GM21723 (cell line): ENCODE measurements around the gene KDM3B.
"Not testable (repeated sequence)": the region's sequence is repeated elsewhere in the genome, so short reads cannot be mapped to it uniquely, and the experiment has no call there.

Source experiments
- ATAC-seq: cut with Tn5 transposase; IDR thresholded peaks from one replicate; pipeline ENCODE4 v1.9.1; 2021; ENCODE audit warnings: mild to moderate bottlenecking, moderate library complexity; ENCODE audit not compliant: unreplicated experiment

KDM3B gene

GRCh38 chr5:138386290-138386689 lies 33.8 kb downstream of the KDM3B start:
- no peak for ATAC-seq

- ATAC-seq = no peak
These were observed 36.8 kb downstream of the KDM3B start for GRCh38 chr5:138389332-138389731.

GRCh38 chr5:138389911-138390310 lies 37.4 kb downstream of the KDM3B start:
- ATAC-seq = not testable (repeated sequence)

GRCh38 chr5:138391859-138392386 lies 39.4 kb downstream of the KDM3B start:
- no peak for ATAC-seq

- peak; percentile 82 for ATAC-seq
These were observed 50.2 kb downstream of the KDM3B start for GRCh38 chr5:138402640-138403039.

GRCh38 chr5:138408023-138408422 lies 55.5 kb downstream of the KDM3B start:
- ATAC-seq = peak; percentile 93

- not testable (repeated sequence) for ATAC-seq
These were observed 58.6 kb downstream of the KDM3B start for GRCh38 chr5:138410996-138411640.

GRCh38 chr5:138418444-138418843 lies 66.0 kb downstream of the KDM3B start:
- no peak for ATAC-seq

- ATAC-seq = no peak
These were observed 72.6 kb downstream of the KDM3B start for GRCh38 chr5:138425079-138425478.

GRCh38 chr5:138435943-138436342 lies 83.5 kb downstream of the KDM3B start:
- no peak for ATAC-seq

- no peak for ATAC-seq
These were observed 85.7 kb downstream of the KDM3B start for GRCh38 chr5:138438003-138438723.

- ATAC-seq = peak; percentile 86
These were observed 86.4 kb downstream of the KDM3B start, which contains the start of gene REEP2 for GRCh38 chr5:138438724-138439476. REEP2 (plus strand) TSS chr5:138439057; CDS start chr5:138439209, 152 bp downstream.

GRCh38 chr5:138439477-138440158 lies 87.1 kb downstream of the KDM3B start:
- ATAC-seq = no peak

- no peak for ATAC-seq
These were observed 87.9 kb downstream of the KDM3B start for GRCh38 chr5:138440159-138441073.

GRCh38 chr5:138441221-138441620 lies 88.7 kb downstream of the KDM3B start:
- no peak for ATAC-seq

GRCh38 chr5:138444078-138444773 lies 91.7 kb downstream of the KDM3B start:
- ATAC-seq = no peak

- ATAC-seq = no peak
These were observed 92.5 kb downstream of the KDM3B start for GRCh38 chr5:138444774-138445546.

- no peak for ATAC-seq
These were observed 93.2 kb downstream of the KDM3B start for GRCh38 chr5:138445547-138446271.
